HepG2 (cell line): ENCODE measurements around the gene BCL2.

Experiments
- AHR ChIP-seq: IDR thresholded peaks from 2 replicates; pipeline ENCODE4 v1.6.1; 2018; ENCODE audit warnings: missing genetic modification reagents, missing compliant biosample characterization
- IRF2 ChIP-seq: IDR thresholded peaks from 2 replicates; pipeline ENCODE4 v1.6.1; 2018; ENCODE audit warnings: missing genetic modification reagents, missing compliant biosample characterization
- RAD51 ChIP-seq: fragments of 450-650 bp; IDR thresholded peaks from 2 replicates; pipeline ENCODE4 v1.6.1; 2016; ENCODE audit warnings: borderline replicate concordance
- REST ChIP-seq, 2 experiments: IDR thresholded peaks; 2 replicates each; pipeline ENCODE4 v1.6.1; 2011 to 2012; ENCODE audit warnings: low read length in 2 of 2, borderline replicate concordance in 1 of 2, low read depth in 1 of 2, mild to moderate bottlenecking in 1 of 2, moderate library complexity in 1 of 2
- ZBTB33 ChIP-seq: sonication (generic); formaldehyde crosslinking; IDR thresholded peaks from 2 replicates; pipeline ENCODE4 v1.4.0; 2020; ENCODE audit warnings: missing genetic modification reagents
- ZNF768 ChIP-seq: sonication (generic); formaldehyde crosslinking; IDR thresholded peaks from 2 replicates; pipeline ENCODE4 v1.4.0; 2020; ENCODE audit warnings: missing genetic modification reagents

DNA sequence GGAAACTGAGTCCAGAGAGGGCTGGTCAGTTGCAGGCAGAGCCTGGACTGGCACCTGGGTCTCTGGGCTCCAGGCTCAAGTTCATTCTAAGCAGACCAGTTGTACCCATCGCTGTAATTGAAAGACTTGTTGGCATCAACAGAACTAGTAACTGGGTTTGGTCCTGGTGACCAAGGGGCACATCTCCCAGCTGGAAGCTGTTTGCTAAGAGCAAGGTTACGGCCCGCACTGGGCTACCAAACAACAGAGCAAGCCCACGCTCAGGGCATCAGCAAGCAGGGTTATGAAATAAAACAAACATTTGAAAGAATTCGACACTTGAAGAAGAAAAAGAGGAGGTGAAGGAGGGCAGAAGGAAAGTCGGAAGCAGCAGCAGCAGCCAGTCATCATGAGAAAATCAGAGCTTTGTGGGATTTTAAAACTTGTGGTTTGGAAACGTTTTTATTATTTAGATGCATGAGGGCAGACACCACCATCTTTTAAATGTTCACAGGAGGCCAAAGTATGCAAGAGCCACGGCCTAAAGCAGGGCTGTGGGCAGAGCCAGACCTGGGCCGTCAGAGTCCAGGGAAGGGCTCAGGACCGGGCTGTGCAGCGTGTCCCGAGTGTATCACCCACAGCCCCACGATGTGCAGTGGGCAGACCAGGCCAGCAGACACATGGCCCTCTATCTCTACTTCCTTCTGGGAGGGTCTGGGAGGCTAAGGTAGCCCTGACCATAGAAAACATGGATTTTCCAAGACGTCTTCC, 220.3 kb downstream of the BCL2 start:
- TF ChIP-seq ZNF768 (CRISPR knock-in tag) (no peak), AHR (CRISPR knock-in tag) (no peak), REST (IDR thresholded peaks at IDR 0.05; ENCODE audit: borderline replicate concordance in 1 of 2, low read depth in 1 of 2, low read length in 2 of 2) (no peak), ZBTB33 (CRISPR knock-in tag) (no peak), RAD51 (no peak), IRF2 (CRISPR knock-in tag) (no peak)
